Measurements from ENCODE around the gene TPSG1.

The TPSG1 gene

GRCh38 chr16:1173788-1174451 is 51.1 kb downstream of the TPSG1 start:
- no peaks in the 10 kb centered on the region for H3K4me1 ChIP-seq (ENCODE audit: control insufficient read depth in 1 of 2, insufficient read depth in 2 of 2, low read length in 2 of 2)
- H3K27ac ChIP-seq (ENCODE audit: low read depth, low read length): no peak overlapping the region
- no peak overlapping the region for H3K4me2 ChIP-seq (ENCODE audit: low read length)
- H2BK12ac ChIP-seq (ENCODE audit: low read length): no peak overlapping the region
- no peak overlapping the region for H3K9ac ChIP-seq (ENCODE audit: low read length)
- no peak overlapping the region for H2AFZ ChIP-seq (ENCODE audit: insufficient read depth, low read length, poor library complexity)
- no peak overlapping the region for H3K18ac ChIP-seq (ENCODE audit: low read length)
- H2AK5ac ChIP-seq (ENCODE audit: low read length): no peak overlapping the region
- no peak overlapping the region for H3K23ac ChIP-seq (ENCODE audit: low read length)
- no peak overlapping the region for H4K12ac ChIP-seq (ENCODE audit: low read depth, low read length)
- H3K36me3 ChIP-seq (ENCODE audit: control insufficient read depth in 1 of 2, insufficient read depth in 2 of 2, low read length in 2 of 2): no peaks in the 10 kb centered on the region
- no peak overlapping the region for H3K4ac ChIP-seq (ENCODE audit: low read depth, low read length)
- no peak for DNase-seq
- peaks cover 4% of the 10 kb centered on the region for H3K9me3 ChIP-seq (ENCODE audit: insufficient read depth, low read depth, low read length)
- no peak overlapping the region for H4K91ac ChIP-seq (ENCODE audit: low read depth, low read length)
- no peak overlapping the region for H3K4me3 ChIP-seq (ENCODE audit: low read depth, low read length)
- H3K79me1 ChIP-seq (ENCODE audit: low read length): no peaks in the 10 kb centered on the region
- no peaks in the 10 kb centered on the region for H3K79me2 ChIP-seq (ENCODE audit: control insufficient read depth, insufficient read depth, low read length, poor library complexity)
- H3K14ac ChIP-seq (ENCODE audit: low read length): no peak overlapping the region
- H3K27me3 ChIP-seq (ENCODE audit: insufficient read depth, low read length): no peaks in the 10 kb centered on the region
- H2BK120ac ChIP-seq (ENCODE audit: insufficient read depth, low read length, poor library complexity): no peak overlapping the region
- WGBS (ENCODE audit: extremely low coverage, insufficient coverage, insufficient read length): no CpG with 5 or more reads among the region's 14 CpGs
- H2BK5ac ChIP-seq (ENCODE audit: low read depth, low read length, poor library complexity): no peak overlapping the region
- H4K8ac ChIP-seq (ENCODE audit: low read depth, low read length): no peak overlapping the region

- no peaks in the 10 kb centered on the region for H3K4me1 ChIP-seq (ENCODE audit: control insufficient read depth in 1 of 2, insufficient read depth in 2 of 2, low read length in 2 of 2)
- no peaks in the 10 kb centered on the region for H3K36me3 ChIP-seq (ENCODE audit: control insufficient read depth in 1 of 2, insufficient read depth in 2 of 2, low read length in 2 of 2)
- H3K9me3 ChIP-seq (ENCODE audit: insufficient read depth, low read depth, low read length): peaks cover 4% of the 10 kb centered on the region
- no peak overlapping the region for H2BK5ac ChIP-seq (ENCODE audit: low read depth, low read length, poor library complexity)
- H3K18ac ChIP-seq (ENCODE audit: low read length): no peak overlapping the region
- H3K9ac ChIP-seq (ENCODE audit: low read length): no peak overlapping the region
- no peak overlapping the region for H2AFZ ChIP-seq (ENCODE audit: insufficient read depth, low read length, poor library complexity)
- no peak overlapping the region for H3K4me2 ChIP-seq (ENCODE audit: low read length)
- H4K91ac ChIP-seq (ENCODE audit: low read depth, low read length): no peak overlapping the region
- H3K23ac ChIP-seq (ENCODE audit: low read length): no peak overlapping the region
- WGBS (ENCODE audit: extremely low coverage, insufficient coverage, insufficient read length): no CpG with 5 or more reads among the region's 13 CpGs
- H2BK12ac ChIP-seq (ENCODE audit: low read length): no peak overlapping the region
- H4K12ac ChIP-seq (ENCODE audit: low read depth, low read length): no peak overlapping the region
- H3K79me2 ChIP-seq (ENCODE audit: control insufficient read depth, insufficient read depth, low read length, poor library complexity): no peaks in the 10 kb centered on the region
- no peak overlapping the region for H3K14ac ChIP-seq (ENCODE audit: low read length)
- H3K4me3 ChIP-seq (ENCODE audit: low read depth, low read length): no peak overlapping the region
- no peak overlapping the region for H3K4ac ChIP-seq (ENCODE audit: low read depth, low read length)
- H2BK120ac ChIP-seq (ENCODE audit: insufficient read depth, low read length, poor library complexity): no peak overlapping the region
- no peaks in the 10 kb centered on the region for H3K27me3 ChIP-seq (ENCODE audit: insufficient read depth, low read length)
- no peak overlapping the region for H2AK5ac ChIP-seq (ENCODE audit: low read length)
- H3K27ac ChIP-seq (ENCODE audit: low read depth, low read length): no peak overlapping the region
- H4K8ac ChIP-seq (ENCODE audit: low read depth, low read length): no peak overlapping the region
- no peaks in the 10 kb centered on the region for H3K79me1 ChIP-seq (ENCODE audit: low read length)
- no peak for DNase-seq
These were observed 52.4 kb downstream of the TPSG1 start for GRCh38 chr16:1172651-1173050.

GRCh38 chr16:1171854-1172428 is 53.1 kb downstream of the TPSG1 start:
- H3K4ac ChIP-seq (ENCODE audit: low read depth, low read length): no peak overlapping the region
- no peak overlapping the region for H2BK5ac ChIP-seq (ENCODE audit: low read depth, low read length, poor library complexity)
- no peak overlapping the region for H2BK120ac ChIP-seq (ENCODE audit: insufficient read depth, low read length, poor library complexity)
- no peak overlapping the region for H3K18ac ChIP-seq (ENCODE audit: low read length)
- H3K9ac ChIP-seq (ENCODE audit: low read length): no peak overlapping the region
- H3K4me3 ChIP-seq (ENCODE audit: low read depth, low read length): no peak overlapping the region
- no peaks in the 10 kb centered on the region for H3K79me1 ChIP-seq (ENCODE audit: low read length)
- H3K79me2 ChIP-seq (ENCODE audit: control insufficient read depth, insufficient read depth, low read length, poor library complexity): no peaks in the 10 kb centered on the region
- no peak overlapping the region for H3K14ac ChIP-seq (ENCODE audit: low read length)
- H4K91ac ChIP-seq (ENCODE audit: low read depth, low read length): no peak overlapping the region
- H3K4me2 ChIP-seq (ENCODE audit: low read length): no peak overlapping the region
- no peaks in the 10 kb centered on the region for H3K27me3 ChIP-seq (ENCODE audit: insufficient read depth, low read length)
- H3K36me3 ChIP-seq (ENCODE audit: control insufficient read depth in 1 of 2, insufficient read depth in 2 of 2, low read length in 2 of 2): no peaks in the 10 kb centered on the region
- peaks cover 4% of the 10 kb centered on the region for H3K9me3 ChIP-seq (ENCODE audit: insufficient read depth, low read depth, low read length)
- no peak overlapping the region for H3K27ac ChIP-seq (ENCODE audit: low read depth, low read length)
- peak overlapping the region; percentile 25 for H4K12ac ChIP-seq (ENCODE audit: low read depth, low read length)
- no peak overlapping the region for H3K23ac ChIP-seq (ENCODE audit: low read length)
- no peaks in the 10 kb centered on the region for H3K4me1 ChIP-seq (ENCODE audit: control insufficient read depth in 1 of 2, insufficient read depth in 2 of 2, low read length in 2 of 2)
- DNase-seq: no peak
- no peak overlapping the region for H4K8ac ChIP-seq (ENCODE audit: low read depth, low read length)
- H2BK12ac ChIP-seq (ENCODE audit: low read length): no peak overlapping the region
- H2AK5ac ChIP-seq (ENCODE audit: low read length): no peak overlapping the region
- no peak overlapping the region for H2AFZ ChIP-seq (ENCODE audit: insufficient read depth, low read length, poor library complexity)
- WGBS (ENCODE audit: extremely low coverage, insufficient coverage, insufficient read length): no CpG with 5 or more reads among the region's 36 CpGs
